Tibial nerve (tissue), 4 donors: ENCODE data around the gene FRYL.

ENCODE experiments used
- EP300 ChIP-seq, 2 donors: sonication (generic); formaldehyde crosslinking; IDR thresholded peaks; one replicate each; pipeline ENCODE4 v1.6.1; 2017; ENCODE audit warnings: antibody characterized with exemption in 2 of 2, mild to moderate bottlenecking in 1 of 2
- POLR2A ChIP-seq, 2 donors: fragments of 450-650 bp; IDR thresholded peaks; one replicate each; pipeline ENCODE4 v1.6.1; 2017; ENCODE audit warnings: antibody characterized with exemption in 2 of 2, mild to moderate bottlenecking in 2 of 2, moderate library complexity in 2 of 2
- TF ChIP-seq, protein P1 (sequence below), 5 experiments: fragments of 200-600 bp in 3 of 5; fragments of 450-650 bp in 2 of 5; sonication (generic) in 3 of 5; IDR thresholded peaks; one replicate each; pipeline ENCODE4 v1.5.1; 2016 to 2019; ENCODE audit warnings: antibody characterized with exemption in 5 of 5, mild to moderate bottlenecking in 3 of 5, moderate library complexity in 2 of 5

DNA sequence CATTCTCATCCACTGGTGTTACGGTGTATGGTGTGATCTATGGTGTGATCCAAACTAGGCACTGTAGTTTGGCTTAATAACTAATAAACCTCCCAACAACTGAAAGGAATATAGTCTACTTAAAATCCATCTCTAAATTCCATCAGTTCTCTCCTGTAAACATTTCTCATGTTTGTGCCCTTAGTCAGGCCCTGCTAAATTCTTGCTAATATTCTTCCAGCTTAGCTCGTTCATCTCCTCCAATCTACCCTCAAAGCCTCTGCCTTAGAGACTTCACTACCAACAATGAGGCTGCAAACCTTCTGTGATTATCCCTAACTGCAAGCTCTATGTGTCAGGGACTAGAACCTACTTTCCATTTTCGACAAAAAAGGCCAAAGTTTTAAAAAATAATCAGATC lies 261.9 kb downstream of the FRYL start:
- TF ChIP-seq, protein P1, sequence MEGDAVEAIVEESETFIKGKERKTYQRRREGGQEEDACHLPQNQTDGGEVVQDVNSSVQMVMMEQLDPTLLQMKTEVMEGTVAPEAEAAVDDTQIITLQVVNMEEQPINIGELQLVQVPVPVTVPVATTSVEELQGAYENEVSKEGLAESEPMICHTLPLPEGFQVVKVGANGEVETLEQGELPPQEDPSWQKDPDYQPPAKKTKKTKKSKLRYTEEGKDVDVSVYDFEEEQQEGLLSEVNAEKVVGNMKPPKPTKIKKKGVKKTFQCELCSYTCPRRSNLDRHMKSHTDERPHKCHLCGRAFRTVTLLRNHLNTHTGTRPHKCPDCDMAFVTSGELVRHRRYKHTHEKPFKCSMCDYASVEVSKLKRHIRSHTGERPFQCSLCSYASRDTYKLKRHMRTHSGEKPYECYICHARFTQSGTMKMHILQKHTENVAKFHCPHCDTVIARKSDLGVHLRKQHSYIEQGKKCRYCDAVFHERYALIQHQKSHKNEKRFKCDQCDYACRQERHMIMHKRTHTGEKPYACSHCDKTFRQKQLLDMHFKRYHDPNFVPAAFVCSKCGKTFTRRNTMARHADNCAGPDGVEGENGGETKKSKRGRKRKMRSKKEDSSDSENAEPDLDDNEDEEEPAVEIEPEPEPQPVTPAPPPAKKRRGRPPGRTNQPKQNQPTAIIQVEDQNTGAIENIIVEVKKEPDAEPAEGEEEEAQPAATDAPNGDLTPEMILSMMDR (IDR thresholded peaks at IDR 0.05), result no peak
- TF ChIP-seq POLR2A (IDR thresholded peaks at IDR 0.05) (no peak), EP300 (IDR thresholded peaks at IDR 0.05) (no peak)
